Omental fat pad (tissue), 4 donors: ENCODE measurements around the gene PDE6D. TPM values are rescaled to one million over a fixed set of nuclear protein-coding genes. Genes with fewer than 3 reads are reported as not detected.
A peak's percentile ranks its signal among the peaks of the same experiment; 100 is the strongest.

Source experiments
- ATAC-seq: fragments of 150-250 bp; one replicate; pipeline ENCODE4 v1.9.1; 2016; ENCODE audit warnings: mild to moderate bottlenecking, moderate library complexity; ENCODE audit not compliant: low FRiP score
- DNase-seq: peaks from one replicate; pipeline ENCODE4 v3.0.0-alpha.2; 2019; ENCODE audit warnings: low spot score
- total RNA-seq, 4 donors: library from RNA; depleted of rRNA; stranded (reverse); fragments of >200 nt; gene quantifications; one replicate each; pipeline ENCODE4 v1.1.0, GENCODE V29; 2016
- TF ChIP-seq, protein P1 (sequence below), 3 donors: fragments of 450-650 bp; IDR thresholded peaks; one replicate each; pipeline ENCODE4 v1.5.1; 2016 to 2017; ENCODE audit warnings: antibody characterized with exemption in 3 of 3, mild to moderate bottlenecking in 3 of 3, moderate library complexity in 2 of 3

PDE6D gene
- total RNA-seq, 4 donors from 2014 or later, result 13.8 to 38.8 (median 17.9) TPM

DNA sequence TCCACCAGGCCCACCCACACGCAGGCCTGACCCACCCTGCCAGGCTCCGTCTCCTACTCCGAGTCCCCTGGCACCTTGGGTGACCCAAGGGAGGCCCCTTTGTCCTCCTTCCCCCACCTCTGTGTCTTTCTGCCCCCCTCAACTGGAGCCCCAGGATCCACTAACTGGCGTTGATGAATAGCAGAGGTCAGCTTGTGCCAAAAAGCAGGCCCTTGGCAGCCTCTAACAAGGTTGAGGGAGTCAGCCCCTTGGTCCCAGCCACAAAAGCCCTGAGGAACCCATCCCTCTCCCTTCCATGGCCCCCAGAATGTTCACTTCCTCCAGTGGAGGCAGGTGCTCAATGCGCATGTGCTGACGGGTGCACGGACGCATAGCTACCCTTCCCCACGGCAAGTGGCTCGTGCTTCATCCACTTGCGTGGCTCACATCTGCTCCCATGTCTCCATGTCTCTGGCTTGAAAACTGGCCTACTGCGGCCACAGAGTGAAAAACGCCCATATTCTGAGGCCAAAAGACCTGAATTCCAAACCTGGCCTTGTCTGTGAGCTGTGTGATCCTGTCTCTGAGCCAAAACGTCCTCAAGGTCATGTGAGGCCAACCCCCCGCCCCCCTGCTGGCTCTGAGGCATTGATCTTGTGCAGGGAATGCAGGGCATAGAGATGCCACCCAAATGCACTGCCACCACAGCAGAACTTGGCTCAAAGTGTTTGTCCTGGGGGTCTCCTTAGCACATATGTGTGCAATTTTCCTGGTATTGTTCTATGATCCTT is 91.8 kb downstream of the PDE6D start:
- DNase-seq, result no peak
- ATAC-seq, result no peak

GRCh38 chr2:231688719-231689118 is 92.4 kb downstream of the PDE6D start:
- ATAC-seq, result no peak
- no peak for DNase-seq
- TF ChIP-seq, protein P1, sequence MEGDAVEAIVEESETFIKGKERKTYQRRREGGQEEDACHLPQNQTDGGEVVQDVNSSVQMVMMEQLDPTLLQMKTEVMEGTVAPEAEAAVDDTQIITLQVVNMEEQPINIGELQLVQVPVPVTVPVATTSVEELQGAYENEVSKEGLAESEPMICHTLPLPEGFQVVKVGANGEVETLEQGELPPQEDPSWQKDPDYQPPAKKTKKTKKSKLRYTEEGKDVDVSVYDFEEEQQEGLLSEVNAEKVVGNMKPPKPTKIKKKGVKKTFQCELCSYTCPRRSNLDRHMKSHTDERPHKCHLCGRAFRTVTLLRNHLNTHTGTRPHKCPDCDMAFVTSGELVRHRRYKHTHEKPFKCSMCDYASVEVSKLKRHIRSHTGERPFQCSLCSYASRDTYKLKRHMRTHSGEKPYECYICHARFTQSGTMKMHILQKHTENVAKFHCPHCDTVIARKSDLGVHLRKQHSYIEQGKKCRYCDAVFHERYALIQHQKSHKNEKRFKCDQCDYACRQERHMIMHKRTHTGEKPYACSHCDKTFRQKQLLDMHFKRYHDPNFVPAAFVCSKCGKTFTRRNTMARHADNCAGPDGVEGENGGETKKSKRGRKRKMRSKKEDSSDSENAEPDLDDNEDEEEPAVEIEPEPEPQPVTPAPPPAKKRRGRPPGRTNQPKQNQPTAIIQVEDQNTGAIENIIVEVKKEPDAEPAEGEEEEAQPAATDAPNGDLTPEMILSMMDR (IDR thresholded peaks at IDR 0.05), result no peak

More for the DNA sequence above, 91.8 kb downstream of the PDE6D start:
- TF ChIP-seq, protein P1 (IDR thresholded peaks at IDR 0.05), result no peak

DNA sequence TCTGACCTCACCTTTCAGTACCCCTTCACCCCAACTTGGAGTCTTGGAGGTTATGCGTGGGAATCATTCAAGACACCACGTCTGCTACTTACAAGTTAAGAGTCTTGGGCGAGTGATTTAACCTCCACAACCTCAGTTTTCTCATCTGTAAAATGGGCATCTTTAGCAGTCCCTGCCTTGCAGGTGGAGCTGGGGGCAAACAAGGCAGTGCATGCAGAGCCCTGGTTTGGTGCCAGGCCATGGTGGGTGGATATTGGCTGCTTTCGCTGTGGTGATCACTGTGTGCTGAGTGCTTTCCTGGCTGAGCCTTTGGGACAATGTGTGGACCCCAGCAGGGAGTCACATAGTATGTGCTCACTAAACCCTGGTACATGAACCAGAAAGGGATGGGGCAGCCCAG is 93.1 kb downstream of the PDE6D start:
- TF ChIP-seq, protein P1 (IDR thresholded peaks at IDR 0.05), result no peak
- no peak for DNase-seq
- no peak for ATAC-seq

GRCh38 chr2:231687133-231687852 is 93.8 kb downstream of the PDE6D start:
- DNase-seq, result no peak
- TF ChIP-seq, protein P1 (IDR thresholded peaks at IDR 0.05), result no peak
- peak; percentile 57 for ATAC-seq

DNA sequence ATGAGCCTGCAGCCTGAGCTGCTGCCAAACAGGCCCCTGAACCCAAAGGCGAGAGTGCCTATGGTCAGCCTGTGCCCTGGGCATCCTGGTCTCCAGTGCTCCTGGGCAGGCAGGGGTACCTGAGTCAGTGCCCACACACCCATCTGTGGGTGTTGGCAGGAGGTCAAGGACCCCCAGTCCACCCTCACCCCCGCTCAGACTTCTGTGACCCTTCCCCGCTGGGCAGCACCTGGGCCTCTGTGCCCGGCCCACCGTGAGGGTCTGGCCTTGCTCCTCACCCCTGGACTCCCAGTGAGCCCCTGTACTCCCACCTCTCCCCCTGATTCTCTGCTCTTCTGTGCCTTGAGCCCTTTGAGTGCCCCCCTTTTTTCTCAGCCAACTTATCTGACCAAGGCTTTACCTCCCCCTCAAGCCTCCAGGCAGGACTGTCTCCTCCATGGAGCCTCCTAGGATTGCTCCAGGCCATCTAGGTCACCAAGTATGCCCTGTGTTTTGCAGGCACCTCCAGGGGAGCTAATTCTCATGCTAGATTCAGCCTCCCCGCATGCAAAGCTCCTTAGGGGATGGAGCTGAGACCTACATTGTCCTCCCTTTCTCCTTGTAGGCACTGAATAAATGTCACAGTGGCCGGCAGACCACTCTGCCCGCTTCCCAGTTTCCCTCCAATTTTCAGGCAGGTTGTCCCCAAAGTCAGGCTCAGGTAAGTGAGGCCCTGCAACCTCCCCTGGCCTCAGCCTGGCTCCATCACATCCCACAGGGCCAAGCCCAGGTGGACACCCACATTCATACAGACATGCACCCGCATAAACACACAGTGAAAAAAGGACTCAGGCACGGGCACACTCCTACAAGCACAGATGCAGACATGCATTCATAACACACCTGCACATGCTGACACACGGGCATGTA is 94.6 kb downstream of the PDE6D start:
- no peak for ATAC-seq
- no peak for DNase-seq
- TF ChIP-seq, protein P1 (IDR thresholded peaks at IDR 0.05), result no peak

DNA sequence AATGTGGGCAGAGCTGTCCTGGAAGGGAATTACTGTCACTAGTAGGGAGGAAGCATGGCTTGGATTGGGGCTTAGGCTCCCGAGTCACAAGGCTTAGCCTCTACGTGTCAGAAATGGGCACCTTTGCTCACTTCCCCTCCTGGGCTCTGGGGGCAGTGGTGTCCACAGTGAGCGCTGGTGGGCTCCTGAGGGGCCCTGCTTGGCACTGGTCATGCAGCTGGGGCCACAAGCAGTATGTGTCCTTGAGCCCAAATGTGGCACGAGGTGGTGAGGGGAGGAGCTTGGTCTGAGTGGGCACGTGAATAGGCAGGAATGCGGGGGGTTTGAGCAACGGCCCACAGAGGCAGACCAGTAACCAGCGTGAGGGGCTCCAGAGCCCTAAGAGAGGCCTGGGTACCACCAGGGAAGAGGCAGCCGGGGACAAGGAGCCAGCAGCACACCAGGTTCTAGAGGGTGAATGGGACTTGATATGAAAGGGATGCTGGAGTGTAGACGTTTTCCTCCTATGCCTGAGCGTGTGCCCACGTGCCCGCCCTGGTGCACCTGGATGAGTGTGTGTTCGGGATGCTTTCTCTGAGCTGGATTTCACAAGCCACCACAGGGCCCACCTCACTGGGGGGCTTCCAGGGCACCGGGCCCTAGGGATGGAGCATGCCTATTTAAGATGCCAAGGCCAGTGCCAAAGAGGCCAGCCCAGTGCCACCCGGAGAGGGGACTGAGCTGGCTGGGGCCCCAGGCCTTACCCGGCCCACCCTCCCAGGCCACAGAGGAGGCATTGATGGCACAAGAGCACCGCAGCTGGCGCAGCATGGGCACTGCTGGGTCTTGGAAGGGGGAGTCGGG is 95.5 kb downstream of the PDE6D start:
- DNase-seq (no peak), ATAC-seq (no peak)
- TF ChIP-seq, protein P1 (IDR thresholded peaks at IDR 0.05), result no peak
